D721Med (cell line): Measurements from ENCODE around the gene PEX11G.
A peak's percentile ranks its signal among the peaks of the same experiment; 100 is the strongest.

Experiments used
- DNase-seq: peaks from one replicate; pipeline ENCODE4 v3.0.0; 2011; ENCODE audit warnings: low spot score; ENCODE audit not compliant: insufficient read length
- FAIRE-seq: peaks from 2 replicates; lab custom pipeline; 2011; peaks lifted over from hg19 to GRCh38; lab: Jason Lieb, UNC
- TF ChIP-seq, protein P1 (sequence below): IDR thresholded peaks from 2 replicates; pipeline ENCODE4 v1.5.1; 2012; ENCODE audit warnings: mild to moderate bottlenecking, control low read depth; ENCODE audit not compliant: insufficient read depth; ENCODE audit errors: missing control alignments

Gene PEX11G

GRCh38 chr19:7512400-7512851, 23.6 kb upstream of the PEX11G start:
- TF ChIP-seq, protein P1, sequence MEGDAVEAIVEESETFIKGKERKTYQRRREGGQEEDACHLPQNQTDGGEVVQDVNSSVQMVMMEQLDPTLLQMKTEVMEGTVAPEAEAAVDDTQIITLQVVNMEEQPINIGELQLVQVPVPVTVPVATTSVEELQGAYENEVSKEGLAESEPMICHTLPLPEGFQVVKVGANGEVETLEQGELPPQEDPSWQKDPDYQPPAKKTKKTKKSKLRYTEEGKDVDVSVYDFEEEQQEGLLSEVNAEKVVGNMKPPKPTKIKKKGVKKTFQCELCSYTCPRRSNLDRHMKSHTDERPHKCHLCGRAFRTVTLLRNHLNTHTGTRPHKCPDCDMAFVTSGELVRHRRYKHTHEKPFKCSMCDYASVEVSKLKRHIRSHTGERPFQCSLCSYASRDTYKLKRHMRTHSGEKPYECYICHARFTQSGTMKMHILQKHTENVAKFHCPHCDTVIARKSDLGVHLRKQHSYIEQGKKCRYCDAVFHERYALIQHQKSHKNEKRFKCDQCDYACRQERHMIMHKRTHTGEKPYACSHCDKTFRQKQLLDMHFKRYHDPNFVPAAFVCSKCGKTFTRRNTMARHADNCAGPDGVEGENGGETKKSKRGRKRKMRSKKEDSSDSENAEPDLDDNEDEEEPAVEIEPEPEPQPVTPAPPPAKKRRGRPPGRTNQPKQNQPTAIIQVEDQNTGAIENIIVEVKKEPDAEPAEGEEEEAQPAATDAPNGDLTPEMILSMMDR: no peak
- DNase-seq (no peak), FAIRE-seq (peak; percentile 94)

GRCh38 chr19:7509625-7510024, 20.8 kb upstream of the PEX11G start:
- FAIRE-seq: no peak
- TF ChIP-seq, protein P1: no peak
- no peak for DNase-seq

GRCh38 chr19:7507884-7508283, 19.0 kb upstream of the PEX11G start:
- TF ChIP-seq, protein P1: no peak
- FAIRE-seq (no peak), DNase-seq (no peak)

- FAIRE-seq (no peak), DNase-seq (no peak)
Measured at GRCh38 chr19:7506385-7507328, 17.8 kb upstream of the PEX11G start.

GRCh38 chr19:7505682-7506384, 17.0 kb upstream of the PEX11G start:
- FAIRE-seq (no peak), DNase-seq (no peak)
- TF ChIP-seq, protein P1: no peak

More at GRCh38 chr19:7506385-7507328, 17.8 kb upstream of the PEX11G start:
- TF ChIP-seq, protein P1: no peak

DNA sequence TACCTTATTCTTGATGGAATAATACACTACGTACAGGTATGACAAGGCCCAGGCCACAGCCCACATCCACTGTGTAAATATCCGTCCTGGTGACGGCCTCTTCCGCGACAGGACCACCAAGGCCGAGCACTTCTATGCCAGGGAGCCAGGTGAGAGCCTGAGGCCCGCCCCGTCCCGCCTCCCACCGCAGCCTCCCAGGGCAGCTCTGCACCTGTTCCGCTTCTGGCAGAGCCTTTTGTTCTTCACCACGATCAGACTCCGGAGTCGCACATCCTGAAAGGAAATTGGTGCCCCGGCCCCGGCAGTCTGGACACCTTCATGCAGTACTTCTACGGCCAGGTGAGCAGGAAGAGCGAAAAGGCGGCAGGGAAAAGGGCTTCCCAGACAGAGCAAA, 16.4 kb upstream of the PEX11G start:
- DNase-seq (no peak), FAIRE-seq (no peak)
- TF ChIP-seq, protein P1: no peak
